AG09319 (cell line): ENCODE results near the gene CHMP3.

ENCODE experiments used
- DNase-seq: peaks from one replicate; pipeline ENCODE4 v3.0.0-alpha.2; 2010; ENCODE audit warnings: low read depth; ENCODE audit errors: extremely low read depth
- CTCF ChIP-seq: IDR thresholded peaks from 2 replicates; pipeline ENCODE4 v1.5.1; 2011; ENCODE audit warnings: low read depth, mild to moderate bottlenecking, inconsistent platforms, low read length, moderate library complexity

The CHMP3 gene

DNA sequence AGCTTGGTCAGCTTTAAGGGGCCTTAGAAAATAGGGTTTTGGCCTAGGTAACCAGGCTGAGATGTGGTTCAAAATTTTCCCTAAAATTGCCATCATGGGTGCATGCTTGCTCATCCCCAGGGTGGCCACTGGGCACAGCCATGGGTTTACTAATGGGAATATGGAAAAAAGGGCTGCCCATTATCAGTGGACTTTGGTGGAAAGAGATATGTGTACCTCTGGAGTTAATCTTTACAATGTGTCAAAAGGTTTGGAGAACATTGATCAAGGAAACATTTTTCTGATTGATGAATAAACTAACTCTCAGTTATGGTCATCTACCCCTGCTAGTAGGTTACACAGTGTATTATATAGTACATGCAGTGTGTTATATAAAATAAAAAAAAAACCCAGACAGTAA is 109.0 kb downstream of the CHMP3 start:
- no peak for DNase-seq
- TF ChIP-seq CTCF: no peak

- TF ChIP-seq CTCF: no peak
- peak; percentile 69 for DNase-seq
Measured at GRCh38 chr2:86453836-86454235, 109.4 kb downstream of the CHMP3 start.
